Endodermal cell (in vitro differentiated cells): ENCODE results near the gene ADAMTS18. TPM values are rescaled to one million over a fixed set of nuclear protein-coding genes. Genes with fewer than 3 reads are reported as not detected.

Source experiments
- DNase-seq: peaks from one replicate; pipeline ENCODE4 v3.0.0-alpha.2; 2017
- H3K27ac ChIP-seq: 2 replicates; pipeline ENCODE4 v1.5.1; 2013; ENCODE audit warnings: mild to moderate bottlenecking, low read depth, low read length, moderate library complexity
- H3K27me3 ChIP-seq: 2 replicates; pipeline ENCODE4 v1.6.1; 2013; ENCODE audit warnings: mild to moderate bottlenecking, low read length, moderate library complexity; ENCODE audit not compliant: insufficient read depth, control insufficient read depth, poor library complexity, severe bottlenecking
- H3K36me3 ChIP-seq: 2 replicates; pipeline ENCODE4 v1.7.0; 2013; ENCODE audit warnings: mild to moderate bottlenecking, low read length, moderate library complexity; ENCODE audit not compliant: control insufficient read depth, insufficient read depth
- H3K4me1 ChIP-seq: one replicate; pipeline ENCODE4 v1.7.0; 2013; ENCODE audit warnings: low read length; ENCODE audit not compliant: control insufficient read depth, insufficient read depth
- H3K4me3 ChIP-seq: 2 replicates; pipeline ENCODE4 v1.5.1; 2013; ENCODE audit warnings: mild to moderate bottlenecking, low read length, moderate library complexity
- H3K9ac ChIP-seq: 2 replicates; pipeline ENCODE4 v1.6.1; 2013; ENCODE audit warnings: mild to moderate bottlenecking, low read length, moderate library complexity; ENCODE audit not compliant: poor library complexity, severe bottlenecking; ENCODE audit errors: extremely low read depth
- H3K9me3 ChIP-seq: 2 replicates; pipeline ENCODE4 v1.6.1; 2013; ENCODE audit warnings: mild to moderate bottlenecking, low read length, moderate library complexity; ENCODE audit not compliant: control insufficient read depth
- H3K27ac Mint-ChIP-seq: 2 replicates; pipeline ENCODE4 v1.8.0; 2020; ENCODE audit warnings: mixed read lengths
- H3K27me3 Mint-ChIP-seq: 2 replicates; pipeline ENCODE4 v1.8.0; 2021; ENCODE audit warnings: mild to moderate bottlenecking, mixed read lengths; ENCODE audit not compliant: insufficient read depth
- H3K36me3 Mint-ChIP-seq: 2 replicates; pipeline ENCODE4 v1.8.0; 2020; ENCODE audit warnings: low read depth, mixed read lengths
- H3K4me1 Mint-ChIP-seq: 2 replicates; pipeline ENCODE4 v1.8.0; 2020; ENCODE audit warnings: mixed read lengths
- H3K4me3 Mint-ChIP-seq: 2 replicates; pipeline ENCODE4 v1.8.0; 2020; ENCODE audit warnings: mild to moderate bottlenecking, moderate library complexity, mixed read lengths
- H3K9me3 Mint-ChIP-seq: 2 replicates; pipeline ENCODE4 v1.8.0; 2020; ENCODE audit warnings: mild to moderate bottlenecking, mixed read lengths
- WGBS, 2 experiments: methylation state at CpG; one replicate each; pipeline versions ENCODE4 v1.1.5 to v1.1.7; 2013; ENCODE audit warnings: missing lambda C conversion rate in 2 of 2, mixed read lengths in 1 of 2; ENCODE audit not compliant: insufficient coverage in 1 of 2, insufficient read length in 1 of 2; 5-methylcytosine and 5-hydroxymethylcytosine counted together
- total RNA-seq, 2 donors: library from RNA; stranded (reverse); fragmentation: NEBNext Ultra II Directional in 1 of 2; extraction: Animal tissue kit (Norgen Biotek cat#: 25700) in 1 of 2; gene quantifications; 2 replicates in 1 of 2; 3 replicates in 1 of 2; pipeline ENCODE4 v1.2.1, GENCODE V29; 2021
- TF ChIP-seq, protein P1 (sequence below): fragments of 200-600 bp; sonication (generic); conservative IDR thresholded peaks from 2 replicates; pipeline ENCODE4 v1.5.0; 2021; ENCODE audit warnings: antibody characterized with exemption, mild to moderate bottlenecking

The ADAMTS18 gene
- total RNA-seq, 2 donors from 2014 or later = 7.9 to 12.4 TPM

- TF ChIP-seq, protein P1, sequence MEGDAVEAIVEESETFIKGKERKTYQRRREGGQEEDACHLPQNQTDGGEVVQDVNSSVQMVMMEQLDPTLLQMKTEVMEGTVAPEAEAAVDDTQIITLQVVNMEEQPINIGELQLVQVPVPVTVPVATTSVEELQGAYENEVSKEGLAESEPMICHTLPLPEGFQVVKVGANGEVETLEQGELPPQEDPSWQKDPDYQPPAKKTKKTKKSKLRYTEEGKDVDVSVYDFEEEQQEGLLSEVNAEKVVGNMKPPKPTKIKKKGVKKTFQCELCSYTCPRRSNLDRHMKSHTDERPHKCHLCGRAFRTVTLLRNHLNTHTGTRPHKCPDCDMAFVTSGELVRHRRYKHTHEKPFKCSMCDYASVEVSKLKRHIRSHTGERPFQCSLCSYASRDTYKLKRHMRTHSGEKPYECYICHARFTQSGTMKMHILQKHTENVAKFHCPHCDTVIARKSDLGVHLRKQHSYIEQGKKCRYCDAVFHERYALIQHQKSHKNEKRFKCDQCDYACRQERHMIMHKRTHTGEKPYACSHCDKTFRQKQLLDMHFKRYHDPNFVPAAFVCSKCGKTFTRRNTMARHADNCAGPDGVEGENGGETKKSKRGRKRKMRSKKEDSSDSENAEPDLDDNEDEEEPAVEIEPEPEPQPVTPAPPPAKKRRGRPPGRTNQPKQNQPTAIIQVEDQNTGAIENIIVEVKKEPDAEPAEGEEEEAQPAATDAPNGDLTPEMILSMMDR = no peak
- Mint-ChIP-seq H3K9me3 (no peaks in the 10 kb centered on the region), H3K27me3 (no peaks in the 10 kb centered on the region), H3K36me3 (peaks cover 40% of the 10 kb centered on the region), H3K4me3 (no peak overlapping the region), H3K4me1 (no peaks in the 10 kb centered on the region), H3K27ac (no peak overlapping the region)
- Histone ChIP-seq H3K27ac (no peak overlapping the region), H3K9ac (no peak overlapping the region), H3K27me3 (no peaks in the 10 kb centered on the region), H3K36me3 (peaks cover 47% of the 10 kb centered on the region), H3K9me3 (no peaks in the 10 kb centered on the region), H3K4me3 (no peak overlapping the region), H3K4me1 (no peaks in the 10 kb centered on the region)
- WGBS, 2 experiments = 93% methylated on average over 2 of the region's 2 CpGs
- DNase-seq = no peak
These were observed 12.5 kb downstream of the ADAMTS18 start for GRCh38 chr16:77422196-77422784.

DNA sequence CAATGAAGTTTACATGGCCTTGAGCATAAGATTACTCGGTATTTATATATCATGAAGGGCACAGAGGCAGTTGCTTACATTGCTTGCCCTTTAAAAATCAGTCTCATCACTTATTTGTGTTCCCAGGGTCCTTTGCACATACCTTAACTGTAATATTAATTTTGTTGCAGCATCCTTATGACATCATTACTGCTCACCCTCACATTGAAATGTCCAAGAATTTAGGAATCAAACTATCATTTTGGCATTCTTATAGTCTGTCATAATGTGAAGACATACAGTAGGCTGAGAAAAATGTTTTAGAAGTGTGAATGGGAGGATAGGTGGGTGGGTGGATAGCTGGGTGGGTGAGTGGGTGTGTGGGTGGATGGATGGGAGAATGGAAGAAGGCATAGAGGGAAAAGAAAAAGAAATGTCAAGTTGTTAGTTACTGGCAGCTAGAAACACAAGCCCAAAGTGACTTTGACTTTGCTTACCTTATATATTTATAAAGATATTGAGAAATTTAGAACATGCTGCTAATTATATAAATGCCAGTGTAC is 17.8 kb downstream of the ADAMTS18 start:
- Mint-ChIP-seq H3K4me1 (no peaks in the 10 kb centered on the region), H3K27ac (no peak overlapping the region), H3K9me3 (no peaks in the 10 kb centered on the region), H3K27me3 (no peaks in the 10 kb centered on the region), H3K36me3 (peaks cover 53% of the 10 kb centered on the region), H3K4me3 (no peak overlapping the region)
- TF ChIP-seq, protein P1 = no peak
- Histone ChIP-seq H3K4me1 (no peaks in the 10 kb centered on the region), H3K4me3 (no peak overlapping the region), H3K27me3 (no peaks in the 10 kb centered on the region), H3K27ac (no peak overlapping the region), H3K9me3 (no peaks in the 10 kb centered on the region), H3K9ac (no peak overlapping the region), H3K36me3 (peaks cover 63% of the 10 kb centered on the region)
- DNase-seq = no peak
- WGBS, 2 experiments = 38 to 68% methylated on average over 1 of the region's 1 CpG

DNA sequence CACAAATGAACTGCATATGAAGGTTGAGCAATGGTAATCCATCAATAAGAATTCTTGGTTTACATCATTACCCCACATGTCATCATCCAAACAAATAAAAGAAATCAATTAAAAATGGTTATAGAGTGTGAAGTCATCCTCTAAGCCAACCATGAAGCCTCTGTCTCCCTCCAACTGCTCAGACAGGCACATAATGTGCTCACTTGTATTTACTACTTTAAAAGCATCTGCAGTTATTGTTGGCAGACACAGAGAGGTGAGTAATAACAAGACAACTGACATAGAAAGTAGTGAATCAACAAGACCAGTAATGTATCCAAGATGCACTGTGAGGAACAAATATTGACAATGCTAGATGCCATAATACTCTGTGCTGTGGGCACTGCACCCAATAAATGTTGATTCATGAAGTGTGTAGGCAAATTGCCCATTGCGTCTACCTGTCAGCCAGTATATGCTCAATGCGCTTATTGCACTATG is 20.0 kb downstream of the ADAMTS18 start:
- H3K9ac ChIP-seq = no peak overlapping the region
- no peaks in the 10 kb centered on the region for H3K27me3 ChIP-seq
- H3K4me3 ChIP-seq = no peak overlapping the region
- peaks cover 63% of the 10 kb centered on the region for H3K36me3 Mint-ChIP-seq
- H3K4me3 Mint-ChIP-seq = no peak overlapping the region
- no peaks in the 10 kb centered on the region for H3K9me3 Mint-ChIP-seq
- no peak for DNase-seq
- peaks cover 61% of the 10 kb centered on the region for H3K36me3 ChIP-seq
- no peaks in the 10 kb centered on the region for H3K4me1 ChIP-seq
- 99 to 100% methylated on average over 1 to 2 of the region's 2 CpGs for WGBS, 2 experiments
- no peak overlapping the region for H3K27ac ChIP-seq
- H3K4me1 Mint-ChIP-seq = no peaks in the 10 kb centered on the region
- no peak overlapping the region for H3K27ac Mint-ChIP-seq
- TF ChIP-seq, protein P1 = no peak
- no peaks in the 10 kb centered on the region for H3K9me3 ChIP-seq
- no peaks in the 10 kb centered on the region for H3K27me3 Mint-ChIP-seq
